Trophoblast cell (in vitro differentiated cells and primary cell): ENCODE results near the gene ANKRD60.

Experiments
- DNase-seq, 2 donors: peaks; one replicate each; pipeline ENCODE4 v3.0.0-alpha.2; 2016
- H2AFZ ChIP-seq: 2 replicates; pipeline ENCODE4 v1.6.1; 2013; ENCODE audit warnings: low read length, moderate library complexity, mild to moderate bottlenecking; ENCODE audit not compliant: insufficient read depth, poor library complexity
- H2AK5ac ChIP-seq: 2 replicates; pipeline ENCODE4 v1.6.1; 2013; ENCODE audit warnings: mild to moderate bottlenecking, low read length
- H2BK120ac ChIP-seq: 2 replicates; pipeline ENCODE4 v1.6.1; 2013; ENCODE audit warnings: low read length, mild to moderate bottlenecking, moderate library complexity; ENCODE audit not compliant: insufficient read depth, poor library complexity
- H2BK12ac ChIP-seq: 2 replicates; pipeline ENCODE4 v1.6.1; 2013; ENCODE audit warnings: mild to moderate bottlenecking, low read length, moderate library complexity
- H2BK5ac ChIP-seq: 2 replicates; pipeline ENCODE4 v1.6.1; 2013; ENCODE audit warnings: low read length, low read depth, moderate library complexity, mild to moderate bottlenecking; ENCODE audit not compliant: poor library complexity
- H3K14ac ChIP-seq: 2 replicates; pipeline ENCODE4 v1.6.1; 2013; ENCODE audit warnings: mild to moderate bottlenecking, low read length
- H3K18ac ChIP-seq: 2 replicates; pipeline ENCODE4 v1.6.1; 2013; ENCODE audit warnings: mild to moderate bottlenecking, low read length
- H3K23ac ChIP-seq: 2 replicates; pipeline ENCODE4 v1.6.1; 2013; ENCODE audit warnings: low read length
- H3K27ac ChIP-seq: 2 replicates; pipeline ENCODE4 v1.5.1; 2013; ENCODE audit warnings: low read depth, mild to moderate bottlenecking, inconsistent platforms, low read length, moderate library complexity
- H3K27me3 ChIP-seq: 2 replicates; pipeline ENCODE4 v1.6.1; 2013; ENCODE audit warnings: inconsistent platforms, mild to moderate bottlenecking, low read length, moderate library complexity; ENCODE audit not compliant: insufficient read depth
- H3K36me3 ChIP-seq, 2 experiments: 1 replicate in 1 of 2; 2 replicates in 1 of 2; pipeline ENCODE4 v1.6.1; 2013; ENCODE audit warnings: low read length in 2 of 2, mild to moderate bottlenecking in 2 of 2, moderate library complexity in 1 of 2; ENCODE audit not compliant: insufficient read depth in 2 of 2, control insufficient read depth in 1 of 2
- H3K4ac ChIP-seq: 2 replicates; pipeline ENCODE4 v1.6.1; 2013; ENCODE audit warnings: low read depth, mild to moderate bottlenecking, low read length, moderate library complexity
- H3K4me1 ChIP-seq, 2 experiments: 1 replicate in 1 of 2; 2 replicates in 1 of 2; pipeline ENCODE4 v1.6.1; 2013; ENCODE audit warnings: low read length in 2 of 2, mild to moderate bottlenecking in 2 of 2, moderate library complexity in 1 of 2; ENCODE audit not compliant: insufficient read depth in 2 of 2, control insufficient read depth in 1 of 2
- H3K4me2 ChIP-seq: 2 replicates; pipeline ENCODE4 v1.6.1; 2013; ENCODE audit warnings: inconsistent platforms, mild to moderate bottlenecking, low read length, moderate library complexity
- H3K4me3 ChIP-seq: 2 replicates; pipeline ENCODE4 v1.5.1; 2013; ENCODE audit warnings: mild to moderate bottlenecking, low read depth, low read length, inconsistent platforms
- H3K79me1 ChIP-seq: one replicate; pipeline ENCODE4 v1.6.1; 2013; ENCODE audit warnings: low read length
- H3K79me2 ChIP-seq: 2 replicates; pipeline ENCODE4 v1.6.1; 2013; ENCODE audit warnings: low read length, mild to moderate bottlenecking; ENCODE audit not compliant: control insufficient read depth, insufficient read depth, poor library complexity
- H3K9ac ChIP-seq: 2 replicates; pipeline ENCODE4 v1.6.1; 2013; ENCODE audit warnings: mild to moderate bottlenecking, low read length
- H3K9me3 ChIP-seq: 2 replicates; pipeline ENCODE4 v1.6.1; 2013; ENCODE audit warnings: low read depth, mild to moderate bottlenecking, control low read depth, inconsistent platforms, low read length; ENCODE audit not compliant: insufficient read depth
- H4K12ac ChIP-seq: 2 replicates; pipeline ENCODE4 v1.6.1; 2013; ENCODE audit warnings: low read depth, mild to moderate bottlenecking, low read length, moderate library complexity
- H4K8ac ChIP-seq: 2 replicates; pipeline ENCODE4 v1.6.1; 2013; ENCODE audit warnings: low read depth, mild to moderate bottlenecking, low read length, moderate library complexity
- H4K91ac ChIP-seq: one replicate; pipeline ENCODE4 v1.6.1; 2013; ENCODE audit warnings: low read depth, mild to moderate bottlenecking, low read length, moderate library complexity
- WGBS: extraction: QIAGEN DNeasy Blood & Tissue Kit; methylation state at CpG from one replicate; pipeline ENCODE4 v1.1.7; 2013; ENCODE audit warnings: missing lambda C conversion rate; ENCODE audit not compliant: insufficient read length, insufficient coverage; ENCODE audit errors: extremely low coverage; 5-methylcytosine and 5-hydroxymethylcytosine counted together

ANKRD60 gene

GRCh38 chr20:58235010-58235409 is 6.6 kb upstream of the ANKRD60 start:
- Histone ChIP-seq H2AK5ac (no peak overlapping the region), H4K8ac (no peak overlapping the region), H3K18ac (no peak overlapping the region), H3K14ac (no peak overlapping the region), H2AFZ (no peak overlapping the region), H3K27me3 (no peaks in the 10 kb centered on the region), H2BK5ac (no peak overlapping the region), H3K9me3 (peaks cover 2% of the 10 kb centered on the region), H3K36me3 (peaks cover 2 to 12% of the 10 kb centered on the region in 2 experiments), H2BK12ac (no peak overlapping the region), H3K4me2 (no peak overlapping the region), H2BK120ac (no peak overlapping the region), H3K4ac (no peak overlapping the region), H4K91ac (no peak overlapping the region), H4K12ac (no peak overlapping the region), H3K4me3 (no peak overlapping the region), H3K9ac (no peak overlapping the region), H3K79me2 (no peaks in the 10 kb centered on the region), H3K27ac (no peak overlapping the region), H3K79me1 (no peaks in the 10 kb centered on the region), H3K23ac (no peak overlapping the region), H3K4me1 (peaks cover 0 to 3% of the 10 kb centered on the region in 2 experiments)
- DNase-seq = no peak
- WGBS = no CpG with 5 or more reads among the region's 5 CpGs

- H3K4me1 ChIP-seq = peaks cover 0 to 3% of the 10 kb centered on the region in 2 experiments
- no peak overlapping the region for H4K12ac ChIP-seq
- no peak overlapping the region for H2BK120ac ChIP-seq
- no CpG with 5 or more reads among the region's 8 CpGs for WGBS
- no peak overlapping the region for H2BK12ac ChIP-seq
- no peak overlapping the region for H3K14ac ChIP-seq
- no peaks in the 10 kb centered on the region for H3K79me1 ChIP-seq
- no peak overlapping the region for H3K4me2 ChIP-seq
- no peak overlapping the region for H3K4ac ChIP-seq
- no peak overlapping the region for H4K8ac ChIP-seq
- peak in 1 of 2 donors; percentile 42 for DNase-seq
- H3K9ac ChIP-seq = no peak overlapping the region
- H3K4me3 ChIP-seq = no peak overlapping the region
- peaks cover 0 to 7% of the 10 kb centered on the region in 2 experiments for H3K36me3 ChIP-seq
- H3K9me3 ChIP-seq = peaks cover 2% of the 10 kb centered on the region
- H2AFZ ChIP-seq = no peak overlapping the region
- no peak overlapping the region for H3K27ac ChIP-seq
- no peak overlapping the region for H2AK5ac ChIP-seq
- H3K18ac ChIP-seq = no peak overlapping the region
- peaks cover 5% of the 10 kb centered on the region for H3K27me3 ChIP-seq
- H3K79me2 ChIP-seq = no peaks in the 10 kb centered on the region
- H3K23ac ChIP-seq = no peak overlapping the region
- H2BK5ac ChIP-seq = no peak overlapping the region
- H4K91ac ChIP-seq = no peak overlapping the region
Observed at GRCh38 chr20:58233881-58234528, 5.6 kb upstream of the ANKRD60 start.

GRCh38 chr20:58233393-58233792 is 4.9 kb upstream of the ANKRD60 start:
- no peak for DNase-seq
- H4K91ac ChIP-seq = no peak overlapping the region
- H3K79me1 ChIP-seq = no peaks in the 10 kb centered on the region
- no peak overlapping the region for H3K4me3 ChIP-seq
- H3K79me2 ChIP-seq = no peaks in the 10 kb centered on the region
- H3K9ac ChIP-seq = no peak overlapping the region
- H3K36me3 ChIP-seq = peaks cover 0 to 7% of the 10 kb centered on the region in 2 experiments
- no peak overlapping the region for H3K23ac ChIP-seq
- no peak overlapping the region for H3K14ac ChIP-seq
- peaks cover 2% of the 10 kb centered on the region for H3K9me3 ChIP-seq
- H3K27ac ChIP-seq = no peak overlapping the region
- no peak overlapping the region for H4K8ac ChIP-seq
- H3K4me1 ChIP-seq = peaks cover 0 to 6% of the 10 kb centered on the region in 2 experiments
- H2AK5ac ChIP-seq = no peak overlapping the region
- no peak overlapping the region for H4K12ac ChIP-seq
- no peak overlapping the region for H2AFZ ChIP-seq
- H3K4me2 ChIP-seq = no peak overlapping the region
- H2BK120ac ChIP-seq = no peak overlapping the region
- H2BK5ac ChIP-seq = no peak overlapping the region
- no peak overlapping the region for H2BK12ac ChIP-seq
- no peak overlapping the region for H3K4ac ChIP-seq
- peaks cover 10% of the 10 kb centered on the region for H3K27me3 ChIP-seq
- WGBS = no CpG with 5 or more reads among the region's 8 CpGs
- no peak overlapping the region for H3K18ac ChIP-seq

GRCh38 chr20:58231683-58232082 is 3.2 kb upstream of the ANKRD60 start:
- no peak overlapping the region for H2BK120ac ChIP-seq
- H2BK5ac ChIP-seq = no peak overlapping the region
- no peak overlapping the region for H3K14ac ChIP-seq
- H3K9ac ChIP-seq = no peak overlapping the region
- no peaks in the 10 kb centered on the region for H3K79me2 ChIP-seq
- H3K4ac ChIP-seq = no peak overlapping the region
- no peak overlapping the region for H3K18ac ChIP-seq
- H2AK5ac ChIP-seq = no peak overlapping the region
- H3K79me1 ChIP-seq = no peaks in the 10 kb centered on the region
- no peak overlapping the region for H4K12ac ChIP-seq
- no peak overlapping the region for H2BK12ac ChIP-seq
- peaks cover 0 to 7% of the 10 kb centered on the region in 2 experiments for H3K36me3 ChIP-seq
- peaks cover 9% of the 10 kb centered on the region for H3K9me3 ChIP-seq
- H4K91ac ChIP-seq = no peak overlapping the region
- no peak overlapping the region for H3K23ac ChIP-seq
- no peak overlapping the region for H3K4me2 ChIP-seq
- peak in 1 of 2 donors; percentile 22 for DNase-seq
- no peak overlapping the region for H3K4me3 ChIP-seq
- H3K4me1 ChIP-seq = peaks cover 0 to 5% of the 10 kb centered on the region in 2 experiments
- peaks cover 26% of the 10 kb centered on the region for H3K27me3 ChIP-seq
- H2AFZ ChIP-seq = no peak overlapping the region
- H3K27ac ChIP-seq = no peak overlapping the region
- no CpG with 5 or more reads among the region's 6 CpGs for WGBS
- H4K8ac ChIP-seq = no peak overlapping the region
